DMS 273 (cell line): ENCODE data around the gene CCNL1.
A peak's percentile ranks its signal among the peaks of the same experiment; 100 is the strongest.

Experiments
- DNase-seq: peaks from one replicate; lab custom pipeline; 2025; ENCODE audit not compliant: unreplicated experiment; lab: John Stamatoyannopoulos, UW

Gene CCNL1

DNA sequence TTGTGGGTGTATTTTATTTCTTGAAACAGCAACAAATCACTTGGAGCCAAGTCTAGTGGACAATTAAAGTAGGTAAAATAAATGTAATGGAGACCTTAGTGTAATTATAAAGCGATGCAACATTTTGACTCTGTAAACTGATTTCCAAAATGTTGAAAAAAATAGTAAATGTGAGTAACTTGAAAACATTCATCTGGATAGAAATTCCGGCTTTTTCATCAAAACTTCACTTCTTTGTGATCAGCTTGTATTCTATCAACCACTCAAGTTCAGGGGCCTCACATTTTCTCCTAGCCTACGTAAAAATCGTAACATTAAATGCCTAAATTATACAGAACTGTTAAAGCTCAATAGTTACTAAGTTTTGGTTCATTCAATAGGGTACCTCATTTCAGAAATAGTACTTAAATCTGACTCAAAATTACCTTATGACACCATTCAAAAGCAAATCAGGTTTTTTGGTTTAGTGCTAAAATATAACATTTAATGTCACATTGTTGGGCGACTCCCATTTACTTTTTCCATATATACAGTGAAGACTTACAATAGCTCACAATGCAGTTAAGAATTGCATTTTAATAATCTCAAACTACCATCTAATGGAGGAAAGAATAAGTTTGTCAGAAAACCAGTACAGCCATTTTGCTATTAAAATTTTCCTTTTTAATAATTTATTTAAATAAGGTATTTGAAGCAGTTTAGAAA is 12.7 kb downstream of the CCNL1 start:
- no peak for DNase-seq

DNA sequence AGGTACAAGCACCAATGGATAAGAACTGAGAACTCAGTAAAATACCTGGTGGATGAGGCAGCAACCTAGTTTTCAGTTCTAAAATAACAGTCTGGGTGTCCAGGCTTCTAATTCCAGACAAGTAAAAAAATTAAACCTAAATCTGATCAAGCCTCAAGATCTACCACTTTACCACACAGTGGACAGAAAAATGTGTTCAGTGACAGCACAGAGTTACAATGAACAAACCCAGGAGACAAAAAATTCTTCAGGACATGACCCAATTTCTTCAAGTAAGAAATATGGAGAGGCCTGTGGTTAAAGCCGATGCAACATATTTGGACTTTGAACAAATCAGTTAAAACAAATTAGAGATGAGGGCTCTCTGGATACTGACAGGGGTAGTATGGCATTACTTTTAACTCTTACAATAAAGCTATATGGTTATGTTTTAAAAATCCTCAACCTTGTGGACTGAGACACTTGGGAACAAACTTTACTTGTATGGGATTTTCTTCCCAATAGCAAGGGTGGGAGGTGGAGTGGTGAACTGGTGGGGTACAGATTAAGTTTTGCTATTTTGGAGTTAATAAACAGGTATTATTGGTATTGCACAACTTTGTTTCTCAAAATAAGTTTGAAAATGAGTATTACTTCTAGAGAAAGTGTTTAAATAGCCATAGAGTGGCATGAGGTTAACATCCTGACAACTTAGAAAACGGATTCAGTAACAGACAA is 14.2 kb downstream of the CCNL1 start:
- no peak for DNase-seq

DNA sequence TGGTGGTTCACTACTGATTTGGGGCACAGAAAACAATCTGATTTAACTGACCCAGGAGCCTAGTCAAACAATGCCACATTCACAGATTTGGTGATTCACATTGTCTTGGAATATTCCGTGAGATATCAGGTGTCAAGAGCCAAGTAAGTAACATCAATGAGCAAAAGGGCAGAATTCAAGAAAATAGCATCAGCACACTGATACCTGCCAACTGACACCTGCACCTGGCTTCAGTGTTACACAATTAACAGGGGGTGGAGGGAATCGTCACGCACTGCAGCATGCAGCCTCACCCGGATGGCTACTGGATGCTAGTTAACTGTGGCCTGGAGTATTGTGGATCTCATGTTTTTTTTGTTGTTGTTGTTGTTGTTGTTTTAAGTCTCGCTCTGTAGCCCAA is 17.6 kb downstream of the CCNL1 start:
- no peak for DNase-seq

DNA sequence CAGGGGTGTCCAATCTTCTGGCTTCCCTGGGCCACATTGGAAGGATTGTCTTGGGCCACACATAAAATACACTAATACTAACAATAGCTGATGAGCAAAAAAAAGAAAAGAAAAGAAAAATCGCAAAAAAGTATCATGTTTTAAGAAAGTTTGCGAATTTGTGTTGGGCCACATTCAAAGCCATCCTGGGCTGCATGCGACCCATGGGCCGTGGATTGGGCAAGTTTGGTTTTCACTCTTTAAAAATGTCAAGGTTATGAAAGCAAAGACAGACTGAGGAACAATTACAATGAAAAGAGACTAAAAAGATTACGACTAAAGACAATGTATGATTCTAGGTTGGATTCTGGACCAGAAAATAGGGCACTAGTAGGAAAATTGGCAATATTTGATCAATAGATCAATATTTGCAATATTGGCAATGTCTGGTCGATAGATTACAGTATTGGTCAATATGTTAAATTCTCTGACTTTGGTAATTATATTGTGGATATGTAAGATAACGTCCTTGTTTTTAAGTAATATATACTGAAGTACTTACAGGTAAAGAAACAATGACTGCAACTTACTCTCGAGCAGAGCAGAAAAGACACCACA is 19.9 kb downstream of the CCNL1 start:
- DNase-seq, result no peak

DNA sequence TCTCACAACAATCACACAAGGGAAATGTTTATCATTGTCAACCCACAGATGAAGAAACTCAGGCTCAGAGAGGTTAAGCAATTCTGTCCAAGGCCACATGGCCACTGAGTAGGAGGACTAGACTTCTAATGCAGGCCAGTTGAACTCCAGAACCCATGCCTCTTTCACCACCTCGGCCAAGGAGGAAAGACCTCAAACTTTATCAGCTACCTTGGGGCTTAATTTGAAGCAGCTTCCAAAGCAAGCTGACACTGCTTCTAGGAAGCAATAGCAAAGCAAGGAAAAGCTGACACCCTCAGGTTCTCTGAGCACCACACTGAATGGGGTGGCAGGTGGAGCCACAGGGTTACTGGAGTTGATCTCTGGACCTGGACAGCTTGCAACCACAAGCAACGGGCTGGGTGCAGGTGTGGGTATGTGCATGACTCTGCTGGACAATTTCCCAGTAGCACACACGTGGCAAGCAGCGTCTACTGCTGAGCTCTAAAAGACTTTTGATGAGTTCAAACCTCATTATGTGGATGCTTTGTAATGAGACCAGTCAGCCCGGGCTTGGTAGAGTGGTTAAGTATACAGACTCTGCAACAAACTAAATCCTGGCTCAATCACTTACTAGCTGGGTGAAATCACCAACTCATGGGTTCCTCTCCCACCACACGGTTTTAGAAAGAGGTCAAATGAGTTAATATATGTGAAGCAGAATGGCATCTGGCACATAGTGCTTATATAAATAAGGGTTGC is 23.1 kb downstream of the CCNL1 start:
- peak; percentile 80 for DNase-seq

DNA sequence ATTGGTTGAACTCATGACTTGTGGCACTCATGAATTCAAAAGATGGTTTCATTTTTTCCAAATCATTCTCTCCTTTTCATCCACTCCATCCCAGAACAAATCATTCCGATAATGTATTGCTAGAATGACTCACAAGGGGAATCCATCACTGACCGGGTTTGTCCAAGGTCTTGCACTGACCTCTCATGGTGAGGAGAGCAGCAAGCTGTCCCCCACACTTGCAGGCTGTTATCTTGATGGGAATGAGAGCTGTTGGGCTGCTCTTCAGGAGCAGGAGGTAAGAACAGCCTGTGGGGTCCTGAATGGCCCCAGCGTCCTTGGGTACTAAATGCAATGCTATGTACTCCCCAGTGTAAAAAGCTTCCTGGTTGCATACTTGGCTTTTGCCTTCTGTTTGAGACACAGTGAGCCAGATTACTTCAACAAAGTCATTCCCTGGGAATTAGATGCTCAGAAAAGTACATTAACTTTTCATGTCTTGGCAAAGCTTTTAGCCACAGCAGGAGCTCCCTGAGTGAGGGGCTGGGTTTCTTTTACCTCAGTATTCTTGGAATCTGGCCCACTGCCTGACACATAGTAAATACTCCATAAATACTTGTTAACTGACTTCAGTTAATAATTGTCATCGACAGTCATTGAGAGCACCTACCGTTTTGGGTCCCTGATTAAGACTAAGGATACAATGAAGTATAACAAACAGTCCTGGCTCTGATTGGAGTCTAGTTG is 24.1 kb downstream of the CCNL1 start:
- DNase-seq, result no peak

DNA sequence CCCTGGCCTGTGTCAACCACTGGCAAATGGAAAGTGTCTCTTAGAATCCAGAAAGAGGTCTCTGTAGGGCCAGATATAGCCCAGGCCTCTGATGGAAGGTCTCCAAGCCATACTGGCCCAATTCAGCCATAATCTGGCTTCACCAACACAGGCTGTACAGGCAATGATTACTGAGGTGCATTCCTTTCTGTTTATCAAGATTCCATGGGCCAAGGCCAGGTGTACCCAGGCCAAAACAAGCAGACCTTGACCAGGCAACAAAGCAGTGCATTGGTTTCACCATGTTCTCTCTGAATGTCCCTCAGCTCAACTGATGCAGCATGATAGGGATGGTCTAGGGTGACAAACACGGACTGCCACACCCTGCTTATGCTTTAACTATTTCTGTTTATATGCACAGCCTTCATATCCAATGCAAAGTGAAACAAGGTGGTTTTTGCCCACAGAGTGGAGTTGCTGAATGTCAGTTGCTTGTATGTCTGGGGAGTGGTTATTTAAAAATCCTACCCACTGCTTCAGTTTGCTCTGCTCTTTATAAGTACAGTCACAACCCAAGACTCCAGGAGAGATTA is 25.2 kb downstream of the CCNL1 start:
- DNase-seq, result no peak

DNA sequence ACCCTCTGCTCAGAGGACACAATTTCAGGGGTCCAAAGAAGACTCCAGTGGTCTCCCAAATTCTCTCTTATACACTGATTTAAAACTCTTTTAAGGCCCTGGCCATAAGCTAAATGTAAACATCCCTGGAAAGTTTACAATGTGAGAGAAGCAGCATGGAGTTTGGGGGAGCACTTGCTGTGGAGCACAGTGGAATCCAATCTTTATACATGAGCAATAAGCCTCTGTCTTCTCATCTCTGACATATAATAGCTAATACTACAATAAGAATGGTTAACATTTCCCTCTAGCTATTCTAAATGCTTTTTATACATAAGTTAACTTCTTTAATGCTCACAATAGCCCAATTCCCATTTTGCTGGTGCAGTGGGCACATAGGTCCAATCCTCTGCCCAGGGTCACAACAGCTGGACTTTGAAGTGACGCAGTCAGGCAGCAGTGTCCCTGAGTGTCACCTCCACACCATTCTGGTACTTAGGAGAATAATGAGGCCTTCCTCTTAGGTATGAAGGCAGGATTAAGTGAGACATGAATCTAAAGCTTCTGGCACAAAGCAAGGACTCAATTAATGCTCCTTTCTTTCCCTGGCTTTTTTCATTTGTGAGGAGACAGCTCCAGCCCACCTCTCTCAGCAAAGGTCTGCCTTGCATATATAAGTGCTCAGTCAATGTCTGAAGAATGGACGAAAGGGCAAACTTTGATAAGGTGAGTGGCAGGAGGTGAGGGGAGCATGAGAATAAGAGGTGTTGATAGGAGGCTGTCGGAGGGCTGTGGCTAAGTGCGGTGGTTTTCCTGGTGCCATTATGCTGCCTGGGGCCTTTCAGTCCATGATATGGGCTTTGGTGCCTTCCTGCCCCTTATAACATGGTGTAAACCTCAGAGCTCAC is 26.3 kb downstream of the CCNL1 start:
- DNase-seq, result no peak

DNA sequence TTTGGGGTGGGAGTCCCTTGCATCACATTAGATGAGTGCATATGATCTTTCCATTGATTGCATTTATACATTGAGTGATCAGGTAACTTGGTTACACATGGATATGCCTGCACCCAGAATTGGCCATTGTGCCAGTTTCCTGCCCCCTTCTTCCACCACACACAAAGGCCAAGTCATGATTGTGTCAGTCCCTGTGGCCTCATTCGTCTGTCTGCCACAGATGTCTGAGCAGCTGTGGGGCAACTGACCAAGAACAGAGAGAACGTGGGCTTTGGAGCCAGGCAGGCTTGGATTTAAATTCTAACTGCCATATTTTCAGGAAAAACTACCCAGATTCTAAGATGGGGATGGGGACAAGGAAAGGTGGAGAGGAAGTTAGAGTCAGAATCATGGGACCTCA is 27.0 kb downstream of the CCNL1 start:
- no peak for DNase-seq

DNA sequence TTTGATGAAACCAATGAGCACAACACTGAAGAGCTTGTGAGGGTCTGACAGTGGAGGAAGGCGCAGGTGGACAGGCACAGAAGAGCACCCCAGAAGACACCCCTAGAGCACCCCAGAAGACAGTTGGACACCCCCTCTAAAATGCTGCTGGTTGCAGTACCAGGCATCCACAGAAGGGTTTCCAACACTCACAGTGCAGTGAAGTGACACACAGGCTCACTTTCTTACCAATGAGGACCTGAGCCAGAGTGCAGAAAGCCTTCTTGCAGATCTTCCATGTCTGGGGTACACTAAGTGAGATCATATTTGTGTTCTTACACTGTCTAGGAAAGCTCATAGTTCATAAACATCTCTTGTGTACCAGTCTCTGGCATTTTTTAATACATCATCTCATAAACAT is 27.6 kb downstream of the CCNL1 start:
- DNase-seq, result no peak

DNA sequence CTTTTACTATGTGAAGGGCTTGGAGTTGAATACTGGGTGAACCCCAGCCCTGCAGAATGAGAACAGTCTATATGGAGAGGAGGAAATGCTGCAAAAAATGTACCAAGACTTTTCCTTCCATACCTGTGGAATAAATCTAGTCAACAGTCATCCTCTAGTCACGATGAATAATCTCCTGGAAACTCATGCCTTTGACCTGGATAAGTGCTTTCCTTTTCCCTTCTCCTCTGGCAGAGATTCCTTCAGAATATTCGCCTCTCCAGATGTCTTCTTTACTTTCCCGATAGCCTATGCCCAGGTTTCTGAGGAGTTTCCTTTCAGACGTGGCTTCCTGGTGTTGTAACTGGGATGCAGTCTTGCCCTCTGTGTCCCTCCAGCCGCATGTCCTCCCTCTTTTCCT is 28.1 kb downstream of the CCNL1 start:
- DNase-seq, result no peak

DNA sequence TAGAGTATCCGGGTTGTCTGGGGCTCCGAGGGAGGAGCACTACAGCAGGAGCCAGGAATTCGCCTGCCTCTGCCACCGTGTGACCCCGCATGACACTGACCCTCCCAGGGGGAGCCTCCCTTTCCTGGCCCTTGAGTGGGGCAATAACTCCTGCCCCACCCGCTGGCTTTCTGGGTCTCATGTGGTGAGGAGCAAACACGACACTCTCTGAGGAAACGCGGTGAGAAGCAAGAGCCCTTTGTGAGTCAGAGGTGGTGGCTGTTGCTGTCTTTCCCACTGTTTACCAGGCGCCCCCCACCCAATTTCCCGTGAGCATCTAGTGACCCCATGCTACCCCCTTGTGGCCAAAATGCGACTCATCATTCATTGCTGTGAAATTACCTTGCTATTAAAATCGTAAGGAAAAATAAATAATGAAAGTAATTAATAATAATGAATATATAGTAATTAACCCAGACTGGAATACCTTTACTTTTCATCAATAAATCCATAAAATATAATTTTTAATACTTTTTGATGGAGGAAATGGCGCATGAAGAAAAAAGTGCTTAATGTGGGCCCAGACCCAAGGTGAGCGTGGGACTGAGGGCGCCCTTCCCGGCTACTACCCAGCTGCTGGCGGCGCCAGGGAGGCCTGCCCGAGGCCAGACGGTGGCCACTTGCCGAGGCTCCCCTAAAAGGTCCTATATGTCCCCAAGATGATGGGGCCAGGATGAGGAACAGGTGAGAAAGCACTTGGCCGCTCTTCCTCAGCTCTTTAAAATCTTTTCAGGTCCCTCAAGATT is 29.3 kb downstream of the CCNL1 start:
- peak; percentile 65 for DNase-seq

DNA sequence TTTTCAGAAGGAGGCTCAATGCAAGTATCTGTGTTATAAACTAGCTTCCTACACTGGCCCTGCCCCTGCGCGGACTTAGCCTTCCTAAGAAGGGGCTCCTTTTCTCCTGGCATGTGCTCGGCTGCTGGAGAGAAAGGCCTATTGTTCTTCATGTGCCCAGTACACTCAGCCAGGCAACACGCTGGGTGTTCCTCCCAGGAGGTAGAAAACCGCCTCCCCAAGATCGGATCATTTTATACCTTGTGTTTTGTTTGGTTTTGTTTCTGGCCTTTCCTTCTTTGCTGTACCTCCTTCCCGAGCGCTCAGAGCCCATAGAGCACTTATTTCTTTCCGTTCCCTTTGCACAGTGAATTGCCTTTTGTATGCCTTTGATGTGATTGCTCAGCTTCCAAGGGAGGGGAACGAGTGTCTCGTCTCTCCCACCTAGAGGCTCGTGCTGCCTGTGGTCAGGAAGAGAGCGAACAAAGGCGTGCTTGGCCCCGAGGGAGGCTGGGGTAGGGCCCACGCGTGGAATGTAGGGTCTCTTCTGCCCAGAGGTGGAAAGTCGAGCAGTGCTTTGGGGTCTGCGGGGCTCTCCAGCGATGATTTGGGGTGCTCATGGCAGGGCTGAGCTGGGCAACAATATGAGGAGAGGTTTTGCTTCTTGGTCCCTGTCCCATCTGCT is 30.0 kb downstream of the CCNL1 start:
- no peak for DNase-seq

DNA sequence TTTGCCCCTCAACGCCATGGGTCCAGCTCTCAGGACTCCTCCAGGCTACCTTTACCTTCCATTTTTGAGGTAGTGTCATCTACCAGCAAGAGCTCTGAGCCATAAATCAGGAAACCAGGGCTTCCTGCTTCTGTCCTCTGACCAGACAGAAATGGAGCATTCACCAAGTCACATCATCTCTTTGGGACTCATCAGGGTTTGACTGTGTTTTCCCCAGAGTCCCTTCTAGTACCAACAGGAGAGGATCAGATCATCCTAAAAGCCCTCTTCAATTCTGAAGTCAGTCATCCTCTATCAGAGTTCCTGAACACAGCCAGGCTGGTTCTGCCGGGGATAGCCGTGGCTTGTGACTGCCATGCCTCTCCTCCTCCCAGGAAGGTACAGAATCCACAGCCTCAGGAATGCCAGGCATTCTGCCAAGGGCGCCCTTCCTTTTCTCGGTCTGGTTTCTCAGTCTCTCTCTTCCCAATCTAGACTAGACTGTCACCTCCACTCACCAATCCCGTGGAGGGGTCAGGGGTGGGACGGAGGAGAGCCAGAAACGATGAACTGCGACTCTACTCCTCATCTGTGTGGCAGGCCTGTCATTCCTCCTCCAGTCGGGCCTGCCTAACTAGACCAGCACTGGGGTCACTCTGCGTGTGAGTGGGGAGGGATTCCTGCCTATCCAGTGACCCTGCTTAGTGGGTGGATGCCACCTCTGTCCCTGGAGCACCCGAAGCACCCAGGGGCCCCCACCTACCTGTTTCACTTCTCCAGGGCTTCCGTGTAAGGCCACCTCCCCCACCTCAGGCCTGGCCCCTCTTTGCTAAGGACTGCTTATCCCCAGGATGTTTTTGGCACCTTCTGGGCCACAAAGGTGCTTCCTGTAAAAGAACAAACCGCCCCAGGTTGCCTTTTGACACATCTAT is 30.9 kb downstream of the CCNL1 start:
- DNase-seq, result no peak

DNA sequence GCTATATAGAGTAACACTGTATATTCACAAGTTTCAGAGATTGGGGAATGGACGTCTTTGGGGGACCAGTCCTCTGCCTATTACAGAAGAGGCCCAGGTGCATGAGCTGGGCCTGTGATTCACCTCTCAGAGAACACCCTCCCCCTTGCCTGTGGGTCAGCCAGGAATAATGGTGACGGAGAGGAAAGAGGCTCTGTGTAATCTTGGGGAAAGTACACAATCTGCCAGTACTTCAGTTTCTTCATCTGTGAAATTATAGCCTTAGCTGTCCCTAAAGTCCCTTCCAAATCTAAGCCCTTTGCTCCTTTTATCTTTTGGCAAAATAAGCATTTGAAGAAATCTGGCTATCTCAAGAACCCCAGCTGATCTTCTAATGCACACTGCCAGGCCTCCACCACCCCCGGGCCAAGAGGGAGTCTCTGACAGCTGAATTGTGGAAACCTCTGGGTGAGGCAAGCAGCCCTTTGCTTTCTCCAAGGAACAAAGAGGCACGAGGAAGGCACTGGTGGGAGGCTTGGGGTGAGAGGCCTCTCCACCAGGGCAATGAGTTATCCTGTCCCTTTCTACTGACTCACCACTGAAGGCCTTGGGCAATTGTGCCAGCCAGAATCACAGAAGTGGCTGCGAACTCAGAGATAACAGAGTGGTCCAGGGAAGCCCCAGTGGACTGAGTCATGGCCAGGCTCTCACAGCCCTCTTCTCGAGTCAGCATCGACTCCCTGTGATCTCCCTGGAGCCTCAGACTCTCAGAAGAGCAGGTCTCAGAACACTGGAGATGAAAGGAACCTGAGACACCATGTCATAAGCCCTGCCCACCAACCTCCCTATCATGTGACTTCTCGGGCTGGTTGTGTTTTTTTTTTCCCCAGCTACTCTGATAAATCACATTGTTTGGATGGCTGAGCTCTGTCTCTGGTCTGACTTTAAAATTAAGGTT is 31.8 kb downstream of the CCNL1 start:
- DNase-seq, result no peak

DNA sequence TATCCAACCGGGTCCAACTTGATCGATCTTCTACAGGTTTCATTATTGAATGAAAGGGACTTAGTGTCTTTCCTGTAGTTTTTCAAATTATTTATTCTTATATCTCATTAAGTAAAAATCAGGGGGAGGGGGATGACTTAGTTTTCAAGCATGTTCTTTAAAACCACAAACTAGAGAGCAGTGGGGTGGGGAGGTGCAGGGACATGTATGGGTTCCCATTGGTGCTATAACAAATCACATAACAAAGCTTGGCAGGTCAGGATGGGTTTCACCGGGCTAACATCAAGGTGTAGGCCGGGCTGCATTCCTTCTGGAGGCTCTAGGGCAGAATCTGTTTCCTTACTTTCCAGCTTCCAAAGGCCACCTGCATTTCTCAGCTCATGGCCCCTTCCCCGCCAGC is 32.7 kb downstream of the CCNL1 start:
- no peak for DNase-seq
